Keratinocyte (primary cell): Measurements from ENCODE around the gene LRCH2. TPM values are rescaled to one million over a fixed set of nuclear protein-coding genes. Genes with fewer than 3 reads are reported as not detected.

Source experiments
- DNase-seq: peaks from one replicate; pipeline ENCODE4 v3.0.0-alpha.2; 2011; ENCODE audit warnings: low read depth, missing footprints, low spot score
- FAIRE-seq: peaks from 2 replicates; lab custom pipeline; 2011; peaks lifted over from hg19 to GRCh38; lab: Jason Lieb, UNC
- H2AFZ ChIP-seq: 2 replicates; pipeline ENCODE4 v1.6.0; 2012; ENCODE audit warnings: low read length, control low read depth, inconsistent platforms; ENCODE audit not compliant: control insufficient read depth
- H3K27ac ChIP-seq: 2 replicates; pipeline ENCODE4 v1.5.1; 2011; ENCODE audit warnings: low read length; ENCODE audit not compliant: control insufficient read depth, insufficient read depth
- H3K27me3 ChIP-seq: 3 replicates; pipeline ENCODE4 v1.6.0; 2011; ENCODE audit warnings: low read length; ENCODE audit not compliant: control insufficient read depth, insufficient read depth; ENCODE audit errors: extremely low read depth
- H3K36me3 ChIP-seq, 2 experiments: 2 replicates in 1 of 2; 3 replicates in 1 of 2; pipeline ENCODE4 v1.5.1; 2011; ENCODE audit warnings: low read length in 2 of 2, mild to moderate bottlenecking in 1 of 2; ENCODE audit not compliant: control insufficient read depth in 2 of 2, insufficient read depth in 2 of 2; ENCODE audit errors: extremely low read depth in 1 of 2
- H3K4me1 ChIP-seq: 3 replicates; pipeline ENCODE4 v1.5.1; 2011; ENCODE audit warnings: low read length; ENCODE audit not compliant: control insufficient read depth, insufficient read depth; ENCODE audit errors: extremely low read depth
- H3K4me2 ChIP-seq: 3 replicates; pipeline ENCODE4 v1.6.0; 2011; ENCODE audit warnings: low read depth, low read length; ENCODE audit not compliant: control insufficient read depth, insufficient read depth; ENCODE audit errors: extremely low read depth
- H3K4me3 ChIP-seq, 3 experiments: fragments of 200-600 bp in 1 of 3; sonication (generic) in 1 of 3; 2 replicates in 2 of 3; 3 replicates in 1 of 3; pipeline ENCODE4 v1.5.1; 2011 to 2016; ENCODE audit warnings: low read length in 3 of 3, mild to moderate bottlenecking in 3 of 3, control low read depth in 2 of 3, inconsistent platforms in 1 of 3, low read depth in 1 of 3, mixed read lengths in 1 of 3, mixed run types in 1 of 3, moderate library complexity in 1 of 3; ENCODE audit not compliant: control insufficient read depth in 2 of 3, insufficient read depth in 2 of 3; ENCODE audit errors: extremely low read depth in 1 of 3
- H3K79me2 ChIP-seq: 2 replicates; pipeline ENCODE4 v1.6.0; 2012; ENCODE audit warnings: low read length; ENCODE audit not compliant: control insufficient read depth, insufficient read depth
- H3K9ac ChIP-seq: 3 replicates; pipeline ENCODE4 v1.6.0; 2011; ENCODE audit warnings: low read length; ENCODE audit not compliant: control insufficient read depth, insufficient read depth; ENCODE audit errors: extremely low read depth
- H3K9me1 ChIP-seq: 3 replicates; pipeline ENCODE4 v1.6.0; 2011; ENCODE audit warnings: low read length; ENCODE audit not compliant: control insufficient read depth, insufficient read depth; ENCODE audit errors: extremely low read depth
- H3K9me3 ChIP-seq: 2 replicates; pipeline ENCODE4 v1.5.1; 2012; ENCODE audit warnings: low read depth, low read length; ENCODE audit not compliant: control insufficient read depth
- H4K20me1 ChIP-seq: 3 replicates; pipeline ENCODE4 v1.6.0; 2011; ENCODE audit warnings: low read length; ENCODE audit not compliant: control insufficient read depth, insufficient read depth; ENCODE audit errors: extremely low read depth
- CTCF ChIP-seq, 3 experiments: IDR thresholded peaks in 1 of 3; conservative IDR thresholded peaks in 1 of 3; optimal IDR thresholded peaks in 1 of 3; 2 replicates in 2 of 3; 3 replicates in 1 of 3; pipeline versions ENCODE3 to v1.5.1; 2011; ENCODE audit warnings: low read length in 3 of 3, mild to moderate bottlenecking in 3 of 3, moderate library complexity in 2 of 3, control low read depth in 1 of 3, inconsistent platforms in 1 of 3; ENCODE audit not compliant: insufficient read depth in 2 of 3; ENCODE audit errors: extremely low read depth in 1 of 3
- EZH2 ChIP-seq: IDR thresholded peaks from one replicate; pipeline ENCODE4 v1.6.1; 2012; ENCODE audit warnings: inconsistent platforms, mild to moderate bottlenecking, low read length, moderate library complexity
- dilution Hi-C: fragments of 300-500 bp; cut with MboI; formaldehyde crosslinking; loops from one replicate; pipeline ENCODE4 v1.7.0; 2020; ENCODE audit warnings: low sequenced_read_pairs; ENCODE audit not compliant: extremely low pct_ligation_motif_present
- polyA plus RNA-seq, 5 experiments: library from polyadenylated mRNA; depleted of rRNA in 3 of 5; stranded (reverse) in 3 of 5; stranded (forward) in 1 of 5; unstranded in 1 of 5; fragments of >200 nt; gene quantifications; 1 replicate in 1 of 5; 2 replicates in 3 of 5; 3 replicates in 1 of 5; pipeline versions ENCODE4 v1.2.1 to v1.2.3, GENCODE V29; 2011 to 2012; ENCODE audit warnings: missing spikeins in 2 of 5, low read depth in 1 of 5, low replicate concordance in 1 of 5

LRCH2 gene
- polyA plus RNA-seq, 1 donor (not counting 4 experiments of a cell fraction or from before 2014, with no cell fraction given) = not detected

GRCh38 chrX:115264009-115264408, 30.1 kb upstream of the LRCH2 start:
- FAIRE-seq = no peak
- Histone ChIP-seq H3K36me3 (no peaks in the 10 kb centered on the region), H3K4me3 (no peak overlapping the region), H3K9ac (no peak overlapping the region), H2AFZ (no peak overlapping the region), H3K27ac (no peak overlapping the region), H3K79me2 (no peaks in the 10 kb centered on the region), H3K4me2 (no peak overlapping the region), H3K4me1 (no peaks in the 10 kb centered on the region), H3K27me3 (peaks cover 9% of the 10 kb centered on the region), H3K9me1 (no peaks in the 10 kb centered on the region), H4K20me1 (no peaks in the 10 kb centered on the region), H3K9me3 (no peaks in the 10 kb centered on the region)
- DNase-seq = no peak
- dilution Hi-C loops = no loop called here
- no peak for TF ChIP-seq EZH2
- no peak for TF ChIP-seq CTCF (optimal IDR thresholded peaks at IDR 0.05 in 1 of 3, IDR thresholded peaks at IDR 0.05 in 1 of 3, conservative IDR thresholded peaks at IDR 0.05 in 1 of 3; ENCODE audit: extremely low read depth in 1 of 3, insufficient read depth in 2 of 3, low read length in 3 of 3)

- Histone ChIP-seq H3K27me3 (peaks cover 6% of the 10 kb centered on the region), H3K9me1 (no peaks in the 10 kb centered on the region), H4K20me1 (no peaks in the 10 kb centered on the region), H3K4me1 (no peaks in the 10 kb centered on the region), H3K9me3 (no peaks in the 10 kb centered on the region), H3K9ac (no peak overlapping the region), H3K27ac (no peak overlapping the region), H2AFZ (no peak overlapping the region), H3K79me2 (no peaks in the 10 kb centered on the region), H3K4me3 (no peak overlapping the region), H3K36me3 (no peaks in the 10 kb centered on the region), H3K4me2 (no peak overlapping the region)
- dilution Hi-C loops = no loop called here
- DNase-seq (no peak), FAIRE-seq (no peak)
- TF ChIP-seq CTCF (optimal IDR thresholded peaks at IDR 0.05 in 1 of 3, IDR thresholded peaks at IDR 0.05 in 1 of 3, conservative IDR thresholded peaks at IDR 0.05 in 1 of 3; ENCODE audit: extremely low read depth in 1 of 3, insufficient read depth in 2 of 3, low read length in 3 of 3) (no peak), EZH2 (no peak)
These were observed 27.3 kb upstream of the LRCH2 start for GRCh38 chrX:115261148-115261547.
